HepG2 (cell line): ENCODE results near the gene DCAF4. TPM values are rescaled to one million over a fixed set of nuclear protein-coding genes. Genes with fewer than 3 reads are reported as not detected.
"Not testable (repeated sequence)": the region's sequence is repeated elsewhere in the genome, so short reads cannot be mapped to it uniquely, and the experiment has no call there.

Source experiments
- ATAC-seq: fragments of 200-7000 bp; cut with Tn5 transposase; 3 replicates; pipeline ENCODE4 v1.9.1; 2020; ENCODE audit warnings: mild to moderate bottlenecking, moderate library complexity
- BruUV-seq: library from RNA; stranded (reverse); fragments of 400-500 nt; replicated peaks from 2 replicates; lab custom pipeline; 2021; lab: Mats Ljungman, UMichigan
- CTCF ChIA-PET: fragments of 300-600 bp; formaldehyde crosslinking; extraction: SDS; loops from one replicate; lab custom pipeline; 2021; ENCODE audit warnings: low total read pairs, inconsistent platforms, low intra/inter-chr PET ratio; lab: Yijun Ruan, JAX
- POLR2A ChIA-PET: fragments of 350-600 bp; sonication (Branson Sonifier 250); formaldehyde crosslinking; loops from one replicate; lab custom pipeline; 2020; ENCODE audit warnings: antibody characterized with exemption, inconsistent platforms; lab: Yijun Ruan, JAX
- DNase-seq: peaks from one replicate; pipeline ENCODE4 v3.0.0-alpha.2; 2015; ENCODE audit warnings: low spot score
- FAIRE-seq: peaks from 3 replicates; lab custom pipeline; 2011; peaks lifted over from hg19 to GRCh38; lab: Jason Lieb, UNC
- H2AFZ ChIP-seq: one replicate; pipeline ENCODE4 v1.6.1; 2011; ENCODE audit warnings: low read length, inconsistent platforms
- H3K27ac ChIP-seq: fragments of 300-600 bp; 3 replicates; pipeline ENCODE4 v1.8.0; 2011; ENCODE audit warnings: mixed run types, mild to moderate bottlenecking, mixed read lengths, low read length, inconsistent platforms; ENCODE audit not compliant: insufficient read depth; ENCODE audit errors: extremely low read length
- H3K27me3 ChIP-seq, 2 experiments: fragments of 200-600 bp in 1 of 2; 2 replicates in 1 of 2; 3 replicates in 1 of 2; pipeline versions ENCODE4 v1.6.0 to v1.8.0; 2011; ENCODE audit warnings: low read length in 2 of 2, mild to moderate bottlenecking in 2 of 2, moderate library complexity in 2 of 2, inconsistent platforms in 1 of 2; ENCODE audit not compliant: insufficient read depth in 2 of 2, control insufficient read depth in 1 of 2
- H3K36me3 ChIP-seq, 2 experiments: fragments of 200-600 bp in 1 of 2; replicated peaks in 1 of 2; 2 replicates in 1 of 2; 3 replicates in 1 of 2; pipeline versions ENCODE4 v1.5.1 to v1.8.0; 2011; ENCODE audit warnings: low read length in 2 of 2, inconsistent platforms in 1 of 2; ENCODE audit not compliant: insufficient read depth in 2 of 2, control insufficient read depth in 1 of 2
- H3K4me1 ChIP-seq: 2 replicates; pipeline ENCODE4 v1.5.1; 2012; ENCODE audit warnings: low read length, inconsistent platforms; ENCODE audit not compliant: insufficient read depth
- H3K4me2 ChIP-seq: 2 replicates; pipeline ENCODE4 v1.6.0; 2011; ENCODE audit warnings: low read depth, low read length, inconsistent platforms
- H3K4me3 ChIP-seq, 3 experiments: fragments of 200-600 bp in 1 of 3; sonication (generic), shearing (Covaris generic) in 1 of 3; replicated peaks in 1 of 3; 2 replicates each; pipeline ENCODE4 v1.5.1; 2011 to 2016; ENCODE audit warnings: low read length in 3 of 3, inconsistent platforms in 2 of 3, low read depth in 2 of 3, mild to moderate bottlenecking in 2 of 3, control low read depth in 1 of 3, mixed read lengths in 1 of 3; ENCODE audit not compliant: insufficient read depth in 1 of 3
- H3K79me2 ChIP-seq: one replicate; pipeline ENCODE4 v1.6.1; 2011; ENCODE audit warnings: low read length, inconsistent platforms; ENCODE audit not compliant: insufficient read depth
- H3K9ac ChIP-seq: 2 replicates; pipeline ENCODE4 v1.6.0; 2011; ENCODE audit warnings: mild to moderate bottlenecking, low read depth, low read length, inconsistent platforms; ENCODE audit not compliant: insufficient read depth
- H3K9me3 ChIP-seq: 2 replicates; pipeline ENCODE4 v1.5.1; 2012; ENCODE audit warnings: mild to moderate bottlenecking, low read length
- H4K20me1 ChIP-seq: 2 replicates; pipeline ENCODE4 v1.6.0; 2011; ENCODE audit warnings: inconsistent platforms, mild to moderate bottlenecking, low read length, moderate library complexity; ENCODE audit not compliant: insufficient read depth
- MATR3 ChIP-seq: sonication (generic); formaldehyde crosslinking; IDR thresholded peaks from 2 replicates; pipeline ENCODE4 v1.4.0; 2020; ENCODE audit warnings: missing genetic modification reagents
- RXRB ChIP-seq: IDR thresholded peaks from 2 replicates; pipeline ENCODE4 v1.6.1; 2016; ENCODE audit warnings: borderline replicate concordance, missing genetic modification reagents, missing compliant biosample characterization
- XBP1 ChIP-seq: sonication (generic); formaldehyde crosslinking; IDR thresholded peaks from 2 replicates; pipeline ENCODE4 v1.5.0; 2020; ENCODE audit warnings: missing genetic modification reagents
- ZMAT5 ChIP-seq: sonication (generic); formaldehyde crosslinking; IDR thresholded peaks from 2 replicates; pipeline ENCODE4 v1.5.0; 2020; ENCODE audit warnings: mild to moderate bottlenecking, low read depth, missing genetic modification reagents, borderline replicate concordance
- ZNF225 ChIP-seq: sonication (generic); formaldehyde crosslinking; IDR thresholded peaks from 2 replicates; pipeline ENCODE4 v1.4.0; 2020; ENCODE audit warnings: mild to moderate bottlenecking, missing genetic modification reagents
- ZNF567 ChIP-seq: sonication (generic); formaldehyde crosslinking; IDR thresholded peaks from 2 replicates; pipeline ENCODE4 v1.8.1; 2023; ENCODE audit warnings: mild to moderate bottlenecking, missing genetic modification reagents, borderline replicate concordance
- WGBS: methylation state at CpG from one replicate; pipeline ENCODE4 v1.1.6; 2017; ENCODE audit warnings: low lambda C conversion rate; 5-methylcytosine and 5-hydroxymethylcytosine counted together
- in situ Hi-C: cut with HindIII; loops from 2 replicates; pipeline ENCODE4 v1.10.0; 2017; ENCODE audit warnings: low pct_unique_long_range_greater_than_20kb; ENCODE audit not compliant: extremely low pct_ligation_motif_present
- intact Hi-C: fragments of 100-400 bp; cut with micrococcal nuclease; formaldehyde crosslinking; loops from one replicate; pipeline ENCODE4 v1.10.0; 2022; ENCODE audit not compliant: unreplicated experiment
- polyA plus RNA-seq, 8 experiments: library from polyadenylated mRNA; depleted of rRNA in 3 of 8; stranded (reverse) in 7 of 8; unstranded in 1 of 8; fragments of >200 nt; fragmentation: Illumina TruSeq in 4 of 8; extraction: Trizol in 4 of 8; gene quantifications; 2 replicates each; pipeline versions ENCODE4 v1.2.1 to v1.2.3, GENCODE V29; 2011 to 2016; ENCODE audit warnings: low read depth in 4 of 8, missing spikeins in 1 of 8, mixed read lengths in 1 of 8; ENCODE audit not compliant: insufficient read depth in 1 of 8
- total RNA-seq, 5 experiments: library from RNA; depleted of rRNA; stranded (reverse); fragments of >200 nt; fragmentation: Illumina TruSeq; extraction: Trizol; gene quantifications; 2 replicates each; pipeline ENCODE4 v1.2.3, GENCODE V29; 2016; ENCODE audit warnings: low read depth in 1 of 5

The DCAF4 gene
- total and polyA plus RNA-seq, 2 of the 13 experiments (the other 11 are each of a cell fraction or from before 2014, with no cell fraction given): 18.8 to 21.1 TPM

GRCh38 chr14:72952171-72952570, 25.9 kb downstream of the DCAF4 start:
- Histone ChIP-seq H3K27me3 (no peaks in the 10 kb centered on the region), H3K4me1 (no peaks in the 10 kb centered on the region), H3K36me3 (peaks cover 6 to 44% of the 10 kb centered on the region in 2 experiments), H3K79me2 (no peaks in the 10 kb centered on the region), H3K27ac (no peak overlapping the region), H3K9ac (no peak overlapping the region), H3K4me3 (no peak overlapping the region), H3K4me2 (no peak overlapping the region), H2AFZ (no peak overlapping the region), H3K9me3 (no peaks in the 10 kb centered on the region), H4K20me1 (no peaks in the 10 kb centered on the region)
- in situ Hi-C loops (no loop called here), intact Hi-C loops (no loop called here)
- TF ChIP-seq MATR3 (CRISPR knock-in tag) (no peak), ZNF567 (CRISPR knock-in tag) (no peak), ZMAT5 (CRISPR knock-in tag) (no peak), RXRB (CRISPR knock-in tag) (no peak), ZNF225 (CRISPR knock-in tag) (no peak), XBP1 (CRISPR knock-in tag) (no peak)
- FAIRE-seq: no peak
- CTCF ChIA-PET: no interaction called here
- no peak for ATAC-seq
- DNase-seq: no peak
- POLR2A ChIA-PET: no interaction called here
- WGBS: 100% methylated on average over 3 of the region's 3 CpGs
- no TSS peak for BruUV-seq

GRCh38 chr14:72956741-72957140, 30.5 kb downstream of the DCAF4 start:
- ATAC-seq, H3K4me2 ChIP-seq, POLR2A ChIA-PET, H3K27me3 ChIP-seq, H3K9me3 ChIP-seq, H3K27ac ChIP-seq, H2AFZ ChIP-seq, CTCF ChIA-PET, H4K20me1 ChIP-seq, BruUV-seq, H3K79me2 ChIP-seq, in situ Hi-C loops, H3K4me3 ChIP-seq, FAIRE-seq, H3K9ac ChIP-seq, DNase-seq, intact Hi-C loops, H3K4me1 ChIP-seq: not testable (repeated sequence)
- WGBS: 93% methylated on average over 8 of the region's 9 CpGs
- H3K36me3 ChIP-seq: peaks cover 10 to 53% of the 10 kb centered on the region in 2 experiments
